HCT116 (cell line): ENCODE results near the gene METTL17. TPM values are rescaled to one million over a fixed set of nuclear protein-coding genes. Genes with fewer than 3 reads are reported as not detected.
A peak's percentile ranks its signal among the peaks of the same experiment; 100 is the strongest.

Experiments
- ATAC-seq: fragments of 200-7000 bp; cut with Tn5 transposase; 2 replicates; pipeline ENCODE4 v1.9.1; 2020; ENCODE audit warnings: mild to moderate bottlenecking, moderate library complexity
- BruUV-seq: library from RNA; stranded (reverse); fragments of 400-500 nt; replicated peaks from 2 replicates; lab custom pipeline; 2021; lab: Mats Ljungman, UMichigan
- CTCF ChIA-PET: fragments of 300-600 bp; sonication (Branson Sonifier 250); formaldehyde crosslinking; loops from one replicate; lab custom pipeline; 2021; ENCODE audit warnings: antibody characterized with exemption; lab: Charles Lee
- POLR2A ChIA-PET: fragments of 300-600, 350-600 bp; sonication (Branson Sonifier 250); formaldehyde crosslinking; loops from one replicate; lab custom pipeline; 2021; ENCODE audit warnings: antibody characterized with exemption; lab: Charles Lee
- RAD21 ChIA-PET, 2 experiments: fragments of 300-600 bp; sonication (Branson Sonifier 250); formaldehyde crosslinking; loops; one replicate each; lab custom pipeline; 2023; ENCODE audit warnings: low total read pairs in 2 of 2; ENCODE audit not compliant: uncharacterized antibody in 2 of 2, unreplicated experiment in 2 of 2, low non-redundant PET in 1 of 2; lab: Charles Lee
- DNase-seq: peaks from one replicate; pipeline ENCODE4 v3.0.0-alpha.2; 2010; ENCODE audit warnings: low read depth, low spot score
- H2AFZ ChIP-seq: fragments of 200-600 bp; shearing (Covaris generic), sonication (generic); 2 replicates; pipeline ENCODE4 v1.6.1; 2017; ENCODE audit warnings: low read depth, mixed run types, mixed read lengths, antibody characterized with exemption, low read length; ENCODE audit not compliant: poor library complexity, severe bottlenecking
- H3K27ac ChIP-seq: 2 replicates; pipeline ENCODE4 v1.5.1; 2012; ENCODE audit warnings: low read depth, low read length
- H3K27me3 ChIP-seq: fragments of 200-600 bp; sonication (generic); 2 replicates; pipeline ENCODE4 v1.6.1; 2016; ENCODE audit warnings: mixed run types, low read length, mixed read lengths; ENCODE audit not compliant: insufficient read depth
- H3K36me3 ChIP-seq, 2 experiments: fragments of 200-500 bp in 1 of 2; fragments of 200-600 bp in 1 of 2; sonication (Bioruptor generic) in 1 of 2; sonication (generic) in 1 of 2; 2 replicates each; pipeline versions ENCODE4 v1.5.1 to v1.6.1; 2014 to 2016; ENCODE audit warnings: low read length in 2 of 2, inconsistent platforms in 1 of 2, mixed read lengths in 1 of 2, mixed run types in 1 of 2; ENCODE audit not compliant: insufficient read depth in 2 of 2, control insufficient read depth in 1 of 2
- H3K4me1 ChIP-seq, 2 experiments: fragments of 200-600 bp in 1 of 2; sonication (generic) in 1 of 2; 2 replicates each; pipeline versions ENCODE4 v1.5.1 to v1.6.1; 2012 to 2017; ENCODE audit warnings: low read length in 2 of 2, inconsistent platforms in 1 of 2, mild to moderate bottlenecking in 1 of 2, mixed read lengths in 1 of 2, mixed run types in 1 of 2, moderate library complexity in 1 of 2; ENCODE audit not compliant: insufficient read depth in 2 of 2, control insufficient read depth in 1 of 2
- H3K4me2 ChIP-seq: fragments of 200-600 bp; sonication (generic); 2 replicates; pipeline ENCODE4 v1.6.1; 2017; ENCODE audit warnings: mixed run types, low read length, mixed read lengths
- H3K4me3 ChIP-seq, 2 experiments: fragments of 200-600 bp in 1 of 2; sonication (generic) in 1 of 2; replicated peaks in 1 of 2; 2 replicates each; pipeline ENCODE4 v1.5.1; 2011 to 2016; ENCODE audit warnings: low read length in 2 of 2, control low read depth in 1 of 2, low read depth in 1 of 2, mild to moderate bottlenecking in 1 of 2, mixed read lengths in 1 of 2, mixed run types in 1 of 2
- H3K79me2 ChIP-seq: fragments of 200-600 bp; sonication (generic); 2 replicates; pipeline ENCODE4 v1.6.1; 2017; ENCODE audit warnings: mild to moderate bottlenecking, mixed run types, low read length, moderate library complexity, mixed read lengths; ENCODE audit not compliant: insufficient read depth
- H3K9ac ChIP-seq: fragments of 200-600 bp; sonication (generic); 2 replicates; pipeline ENCODE4 v1.6.1; 2016; ENCODE audit warnings: low read length, mixed read lengths
- H3K9me2 ChIP-seq: fragments of 200-600 bp; sonication (generic), shearing (Covaris generic); 2 replicates; pipeline ENCODE4 v1.6.1; 2017; ENCODE audit warnings: mixed run types, mild to moderate bottlenecking, moderate library complexity; ENCODE audit not compliant: insufficient read depth
- H3K9me3 ChIP-seq, 2 experiments: fragments of 200-500 bp in 1 of 2; fragments of 200-600 bp in 1 of 2; sonication (Bioruptor generic) in 1 of 2; sonication (generic) in 1 of 2; 2 replicates each; pipeline ENCODE4 v1.6.1; 2014 to 2017; ENCODE audit warnings: low read length in 2 of 2, mixed read lengths in 2 of 2, inconsistent platforms in 1 of 2, low read depth in 1 of 2, mild to moderate bottlenecking in 1 of 2, mixed run types in 1 of 2, moderate library complexity in 1 of 2; ENCODE audit not compliant: control insufficient read depth in 1 of 2, insufficient read depth in 1 of 2
- H4K20me1 ChIP-seq: fragments of 200-600 bp; sonication (generic), shearing (Covaris generic); 2 replicates; pipeline ENCODE4 v1.6.1; 2017; ENCODE audit warnings: mixed run types, mild to moderate bottlenecking, moderate library complexity; ENCODE audit not compliant: insufficient read depth
- ATF3 ChIP-seq: IDR thresholded peaks from 2 replicates; pipeline ENCODE4 v1.6.1; 2012
- CBX3 ChIP-seq: IDR thresholded peaks from 2 replicates; pipeline ENCODE4 v1.6.1; 2012; ENCODE audit warnings: low read depth
- CEBPB ChIP-seq: IDR thresholded peaks from 2 replicates; pipeline ENCODE4 v1.6.1; 2012; ENCODE audit warnings: low read depth
- POLR2A ChIP-seq: IDR thresholded peaks from 2 replicates; pipeline ENCODE4 v1.7.0; 2011; ENCODE audit warnings: borderline replicate concordance; ENCODE audit not compliant: insufficient read depth, insufficient read length; ENCODE audit errors: extremely low read depth
- POLR2AphosphoS5 ChIP-seq: IDR thresholded peaks from 2 replicates; pipeline ENCODE4 v1.6.1; 2011; ENCODE audit warnings: mild to moderate bottlenecking, low read depth, low read length, moderate library complexity
- REST ChIP-seq: IDR thresholded peaks from 2 replicates; pipeline ENCODE4 v1.6.1; 2012; ENCODE audit warnings: low read depth
- SRF ChIP-seq: IDR thresholded peaks from 2 replicates; pipeline ENCODE4 v1.6.1; 2012; ENCODE audit warnings: low read depth
- ZBTB33 ChIP-seq: IDR thresholded peaks from 2 replicates; pipeline ENCODE4 v1.6.1; 2011; ENCODE audit warnings: mild to moderate bottlenecking, low read length, moderate library complexity; ENCODE audit not compliant: insufficient replicate concordance; ENCODE audit errors: extremely low read depth
- intact Hi-C: fragments of 100-400 bp; cut with micrococcal nuclease; formaldehyde crosslinking; loops from 2 replicates; pipeline ENCODE4 v1.10.0; 2022
- total RNA-seq: library from RNA; stranded (reverse); gene quantifications from one replicate; pipeline ENCODE4 v1.2.1, GENCODE V29; 2021; ENCODE audit not compliant: unreplicated experiment

The METTL17 gene
- total RNA-seq, 1 experiment from 2014 or later, result 93.5 TPM

GRCh38 chr14:21025371-21026273 is 35.8 kb downstream of the METTL17 start:
- RAD21 ChIA-PET, result no interaction called here
- Histone ChIP-seq H3K79me2 (no peaks in the 10 kb centered on the region), H4K20me1 (no peaks in the 10 kb centered on the region), H3K9me3 (no peaks in the 10 kb centered on the region), H3K4me2 (peak overlapping the region; percentile 85), H3K9me2 (no peaks in the 10 kb centered on the region), H3K36me3 (no peaks in the 10 kb centered on the region), H3K4me1 (peaks cover 14 to 21% of the 10 kb centered on the region in 2 experiments; a peak in 3 of 4 replicates), H3K27me3 (no peaks in the 10 kb centered on the region), H3K4me3 (peak overlapping the region; percentile 66 to 72), H3K27ac (peak overlapping the region; percentile 35; the same call in 1 of the 2 replicates), H3K9ac (peak overlapping the region; percentile 66), H2AFZ (peak overlapping the region; percentile 42)
- no peak for ATAC-seq
- CTCF ChIA-PET, result interaction anchor here (2.5 kb wide), 1 partner anchor 11 kb away, joined by 10 read pairs; no protein-coding TSS in a partner anchor
- no TSS peak for BruUV-seq
- POLR2A ChIA-PET, result no interaction called here
- no peak for DNase-seq
- intact Hi-C loops, result no loop called here
- TF ChIP-seq POLR2AphosphoS5 (no peak), ZBTB33 (no peak)

- no peak overlapping the region for H3K4me2 ChIP-seq
- H3K9ac ChIP-seq, result no peak overlapping the region
- no peaks in the 10 kb centered on the region for H3K9me3 ChIP-seq
- ChIA-PET RAD21 (no interaction called here), POLR2A (no interaction called here), CTCF (no interaction called here)
- H3K4me1 ChIP-seq, result peaks cover 14 to 21% of the 10 kb centered on the region in 2 experiments; a peak in 3 of 4 replicates
- intact Hi-C loops, result no loop called here
- no peaks in the 10 kb centered on the region for H3K79me2 ChIP-seq
- H3K27me3 ChIP-seq, result no peaks in the 10 kb centered on the region
- H4K20me1 ChIP-seq, result no peaks in the 10 kb centered on the region
- no peak for DNase-seq
- no peak overlapping the region for H3K27ac ChIP-seq
- H2AFZ ChIP-seq, result no peak overlapping the region
- BruUV-seq, result no TSS peak
- no peaks in the 10 kb centered on the region for H3K9me2 ChIP-seq
- no peaks in the 10 kb centered on the region for H3K36me3 ChIP-seq
- ATAC-seq, result no peak
- no peak overlapping the region for H3K4me3 ChIP-seq
- no peak for TF ChIP-seq REST
- TF ChIP-seq CEBPB, result no peak
- TF ChIP-seq CBX3, result no peak
- no peak for TF ChIP-seq ZBTB33
- TF ChIP-seq POLR2A, result no peak
- TF ChIP-seq ATF3, result no peak
- TF ChIP-seq SRF, result no peak
These were observed 36.7 kb downstream of the METTL17 start for GRCh38 chr14:21026274-21026987.
